ENCODE data around the gene SLC4A1.

- TF ChIP-seq CTCF (IDR thresholded peaks at IDR 0.05) = no peak
- TF ChIP-seq POLR2AphosphoS5 (IDR thresholded peaks at IDR 0.05) = no peak
Observed at GRCh38 chr17:44284024-44284400, 16.1 kb upstream of the SLC4A1 start.
